OCI-LY3 (cell line): ENCODE data around the gene GGCX.

Experiments used
- EZH2phosphoT487 ChIP-seq: fragments of 200-600 bp; shearing (Covaris generic); IDR thresholded peaks from 2 replicates; pipeline ENCODE4 v1.6.1; 2018; ENCODE audit warnings: antibody characterized with exemption, mixed run types, low read depth
- TF ChIP-seq, protein P1 (sequence below): fragments of 200-600, 300-600 bp; sonication (generic); IDR thresholded peaks from 2 replicates; pipeline ENCODE4 v1.5.1; 2014; ENCODE audit warnings: antibody characterized with exemption, low read length, low read depth

DNA sequence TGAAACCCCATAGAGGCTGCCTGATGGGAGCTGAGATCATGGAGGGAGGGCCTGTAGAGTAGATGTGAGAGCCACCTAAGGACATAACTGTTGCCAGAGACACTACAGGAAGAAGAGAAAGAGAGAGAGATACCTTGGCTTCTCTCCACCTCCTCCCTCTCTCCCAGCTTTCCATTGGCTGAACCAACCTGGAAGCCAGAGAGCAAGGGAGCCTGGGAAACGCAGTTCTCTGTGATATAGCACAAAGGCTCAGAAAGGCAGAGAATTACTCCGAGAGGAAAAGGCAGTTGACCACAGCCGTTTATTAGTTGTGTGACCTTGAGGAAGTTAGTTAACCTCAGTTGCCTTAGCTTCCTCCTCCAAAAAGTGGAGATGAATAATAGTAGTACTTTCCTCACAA is 60.0 kb downstream of the GGCX start:
- TF ChIP-seq EZH2phosphoT487: no peak
- TF ChIP-seq, protein P1, sequence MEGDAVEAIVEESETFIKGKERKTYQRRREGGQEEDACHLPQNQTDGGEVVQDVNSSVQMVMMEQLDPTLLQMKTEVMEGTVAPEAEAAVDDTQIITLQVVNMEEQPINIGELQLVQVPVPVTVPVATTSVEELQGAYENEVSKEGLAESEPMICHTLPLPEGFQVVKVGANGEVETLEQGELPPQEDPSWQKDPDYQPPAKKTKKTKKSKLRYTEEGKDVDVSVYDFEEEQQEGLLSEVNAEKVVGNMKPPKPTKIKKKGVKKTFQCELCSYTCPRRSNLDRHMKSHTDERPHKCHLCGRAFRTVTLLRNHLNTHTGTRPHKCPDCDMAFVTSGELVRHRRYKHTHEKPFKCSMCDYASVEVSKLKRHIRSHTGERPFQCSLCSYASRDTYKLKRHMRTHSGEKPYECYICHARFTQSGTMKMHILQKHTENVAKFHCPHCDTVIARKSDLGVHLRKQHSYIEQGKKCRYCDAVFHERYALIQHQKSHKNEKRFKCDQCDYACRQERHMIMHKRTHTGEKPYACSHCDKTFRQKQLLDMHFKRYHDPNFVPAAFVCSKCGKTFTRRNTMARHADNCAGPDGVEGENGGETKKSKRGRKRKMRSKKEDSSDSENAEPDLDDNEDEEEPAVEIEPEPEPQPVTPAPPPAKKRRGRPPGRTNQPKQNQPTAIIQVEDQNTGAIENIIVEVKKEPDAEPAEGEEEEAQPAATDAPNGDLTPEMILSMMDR: no peak
